AG09319 (cell line): ENCODE data around the gene GRWD1.

Source experiments
- DNase-seq: peaks from one replicate; pipeline ENCODE4 v3.0.0-alpha.2; 2010; ENCODE audit warnings: low read depth; ENCODE audit errors: extremely low read depth
- CTCF ChIP-seq: IDR thresholded peaks from 2 replicates; pipeline ENCODE4 v1.5.1; 2011; ENCODE audit warnings: low read depth, mild to moderate bottlenecking, inconsistent platforms, low read length, moderate library complexity

Gene GRWD1

GRCh38 chr19:48451624-48452023, 5.8 kb downstream of the GRWD1 start:
- no peak for TF ChIP-seq CTCF

GRCh38 chr19:48452289-48453190, 6.8 kb downstream of the GRWD1 start:
- DNase-seq = no peak
- TF ChIP-seq CTCF = no peak

More at GRCh38 chr19:48451624-48452023, 5.8 kb downstream of the GRWD1 start:
- no peak for DNase-seq

GRCh38 chr19:48454150-48454730, 8.5 kb downstream of the GRWD1 start:
- DNase-seq = no peak
- TF ChIP-seq CTCF = no peak

- no peak for TF ChIP-seq CTCF
- no peak for DNase-seq
Observed at GRCh38 chr19:48455171-48455907, 9.6 kb downstream of the GRWD1 start, which contains the start of gene KCNJ14. TSS of gene KCNJ14 (plus strand) at chr19:48455574. CDS start at chr19:48461725, 6,151 bp downstream.

- no peak for DNase-seq
- TF ChIP-seq CTCF = no peak
Observed at GRCh38 chr19:48455908-48456562, 10.3 kb downstream of the GRWD1 start.

- no peak for TF ChIP-seq CTCF
- no peak for DNase-seq
Observed at GRCh38 chr19:48456864-48457263, 11.1 kb downstream of the GRWD1 start.
